GM21447 (cell line): ENCODE data around the gene SPOCK3.

Experiments used
- ATAC-seq: cut with Tn5 transposase; IDR thresholded peaks from one replicate; pipeline ENCODE4 v1.9.1; 2021; ENCODE audit not compliant: unreplicated experiment

The SPOCK3 gene

GRCh38 chr4:167176723-167177367, 57.4 kb downstream of the SPOCK3 start:
- ATAC-seq: no peak

GRCh38 chr4:167171928-167172327, 62.4 kb downstream of the SPOCK3 start:
- ATAC-seq: no peak

GRCh38 chr4:167168611-167169010, 65.7 kb downstream of the SPOCK3 start:
- ATAC-seq: no peak

- no peak for ATAC-seq
These were observed 83.7 kb downstream of the SPOCK3 start for GRCh38 chr4:167150587-167150986.

- ATAC-seq: no peak
These were observed 89.7 kb downstream of the SPOCK3 start for GRCh38 chr4:167144605-167145004.

DNA sequence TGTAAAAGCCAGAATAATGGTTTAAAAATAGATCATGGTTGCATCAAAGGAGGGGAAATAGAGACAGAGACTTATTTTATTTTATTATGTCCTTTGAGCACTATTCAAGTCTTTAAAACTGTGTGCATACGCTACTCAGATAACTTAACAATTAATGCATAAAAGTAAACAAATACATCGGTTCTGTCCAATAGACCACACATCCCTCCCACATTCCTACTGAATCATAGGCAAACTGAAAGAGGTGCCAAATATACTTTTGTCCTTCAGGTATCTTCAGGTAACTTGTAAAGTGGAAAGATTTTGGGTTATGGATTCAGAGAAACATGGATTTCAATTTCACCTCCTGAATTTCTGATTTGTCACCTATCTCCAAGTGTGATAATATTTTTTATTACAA, 91.3 kb downstream of the SPOCK3 start:
- ATAC-seq: no peak

DNA sequence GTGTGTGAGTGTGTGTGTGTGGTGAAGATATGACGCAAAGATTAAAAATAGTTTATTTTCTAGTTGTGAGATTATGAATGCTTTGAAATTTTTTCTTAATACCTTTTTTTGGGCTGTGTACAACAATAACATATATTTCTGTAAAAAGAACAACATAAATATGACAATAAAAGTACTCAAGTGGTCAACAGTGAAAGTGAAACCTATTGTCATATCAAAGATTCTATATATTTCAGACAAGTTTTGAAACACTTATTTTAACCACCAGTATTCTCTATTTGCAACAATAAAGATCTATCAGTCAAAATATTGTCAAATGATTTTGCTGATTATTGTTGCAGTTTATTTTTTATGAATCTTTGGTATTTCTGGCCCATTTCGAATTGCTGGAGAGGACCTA, 98.0 kb downstream of the SPOCK3 start:
- ATAC-seq: no peak

- no peak for ATAC-seq
These were observed 105.1 kb downstream of the SPOCK3 start for GRCh38 chr4:167129146-167129545.

- no peak for ATAC-seq
These were observed 114.9 kb downstream of the SPOCK3 start for GRCh38 chr4:167119392-167119791.

DNA sequence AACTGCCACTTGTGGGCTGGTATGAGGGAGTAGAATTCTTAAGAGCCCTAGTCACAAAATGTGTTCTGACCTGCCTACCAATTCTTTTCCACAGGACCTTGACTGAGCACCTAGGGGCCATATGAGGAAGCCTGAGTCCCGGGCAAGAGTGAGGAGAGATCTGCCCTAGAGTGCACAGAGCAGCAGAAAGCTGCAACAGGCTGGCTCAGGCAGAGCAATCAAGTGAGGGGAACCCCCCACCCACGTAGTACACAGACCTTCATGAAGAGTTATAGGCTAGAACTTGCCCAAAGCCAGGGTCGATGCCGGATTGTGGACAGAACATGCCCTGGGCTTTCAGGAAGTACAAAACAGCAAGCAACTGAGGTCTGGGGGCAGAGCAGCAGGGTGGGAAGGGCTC, 117.0 kb downstream of the SPOCK3 start:
- no peak for ATAC-seq

GRCh38 chr4:167114416-167114971, 119.8 kb downstream of the SPOCK3 start:
- no peak for ATAC-seq

DNA sequence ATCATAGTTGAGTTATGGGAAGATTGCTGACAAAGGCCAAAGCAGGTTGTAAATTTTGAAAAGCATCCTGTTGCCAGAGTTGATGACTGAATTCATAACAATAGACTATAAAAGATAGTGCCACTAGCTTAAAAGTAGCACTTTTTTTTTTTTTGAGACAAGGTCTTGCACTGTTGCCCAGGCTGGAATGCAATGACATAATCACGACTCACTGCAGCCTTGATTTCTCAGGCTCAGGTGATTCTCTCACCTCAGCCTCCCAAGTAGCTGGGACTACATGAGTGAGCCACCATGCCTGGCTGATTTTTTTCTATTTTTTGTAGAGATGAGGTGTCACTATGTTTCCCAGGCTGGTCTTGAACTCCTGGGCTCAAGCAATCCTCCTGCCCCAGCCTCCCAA, 122.7 kb downstream of the SPOCK3 start:
- ATAC-seq: no peak

DNA sequence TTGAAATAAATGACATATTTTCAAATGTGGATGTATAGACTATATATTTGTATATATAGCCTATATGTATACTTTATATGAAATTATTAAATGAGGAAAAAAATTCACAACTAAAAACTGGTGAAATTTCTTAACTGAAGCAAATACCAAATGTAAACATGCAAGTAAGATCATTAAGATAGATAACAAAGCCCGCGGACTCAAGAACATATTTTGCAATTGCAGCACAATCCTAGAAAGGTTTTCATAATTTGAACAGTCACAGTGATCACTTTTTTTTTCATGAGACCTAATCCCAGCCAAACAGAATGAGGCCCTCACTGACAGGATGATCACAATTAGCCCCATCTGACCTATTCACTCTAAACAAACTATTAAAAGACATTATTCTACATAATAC, 123.2 kb downstream of the SPOCK3 start:
- ATAC-seq: no peak

- ATAC-seq: no peak
These were observed 124.4 kb downstream of the SPOCK3 start for GRCh38 chr4:167109859-167110258.

DNA sequence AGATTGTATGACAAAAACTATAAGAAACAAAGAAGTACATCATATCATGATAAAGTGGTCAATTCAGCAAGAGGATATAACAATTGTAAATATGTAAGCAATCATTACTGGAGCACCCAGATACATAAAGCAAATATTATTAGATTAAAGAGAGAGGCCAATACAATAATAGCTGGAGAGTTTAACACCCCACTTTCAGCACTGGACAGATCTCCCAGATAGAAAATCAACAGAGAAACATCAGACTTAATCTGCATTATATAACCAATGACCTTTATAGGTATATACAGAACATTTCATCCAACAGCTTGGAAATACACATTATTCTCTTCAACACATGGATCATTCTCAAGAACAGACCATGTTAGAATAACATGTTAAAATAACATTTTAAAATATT, 128.4 kb downstream of the SPOCK3 start:
- ATAC-seq: no peak

DNA sequence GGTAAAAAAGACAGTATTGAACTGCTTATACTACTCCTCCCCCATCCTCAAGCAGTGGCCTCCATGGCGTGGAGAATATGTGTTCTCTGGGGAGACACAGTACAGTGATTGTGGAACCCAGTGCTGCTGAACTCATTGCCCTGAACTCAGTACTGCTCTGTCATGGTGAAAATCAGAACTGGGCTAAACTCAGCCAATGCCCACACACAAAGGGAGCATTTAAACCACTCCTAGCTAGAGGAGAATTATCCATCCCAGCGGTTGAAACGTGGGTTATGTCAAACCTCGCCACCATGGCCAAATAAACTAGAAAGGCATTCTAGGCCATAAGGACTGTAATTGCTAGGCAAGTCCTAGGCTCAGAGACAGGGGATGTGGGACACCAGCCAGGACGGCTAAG, 131.8 kb downstream of the SPOCK3 start:
- ATAC-seq: no peak

- ATAC-seq: no peak
These were observed 133.3 kb downstream of the SPOCK3 start for GRCh38 chr4:167101035-167101434.

GRCh38 chr4:167100120-167100519, 134.2 kb downstream of the SPOCK3 start:
- ATAC-seq: no peak

DNA sequence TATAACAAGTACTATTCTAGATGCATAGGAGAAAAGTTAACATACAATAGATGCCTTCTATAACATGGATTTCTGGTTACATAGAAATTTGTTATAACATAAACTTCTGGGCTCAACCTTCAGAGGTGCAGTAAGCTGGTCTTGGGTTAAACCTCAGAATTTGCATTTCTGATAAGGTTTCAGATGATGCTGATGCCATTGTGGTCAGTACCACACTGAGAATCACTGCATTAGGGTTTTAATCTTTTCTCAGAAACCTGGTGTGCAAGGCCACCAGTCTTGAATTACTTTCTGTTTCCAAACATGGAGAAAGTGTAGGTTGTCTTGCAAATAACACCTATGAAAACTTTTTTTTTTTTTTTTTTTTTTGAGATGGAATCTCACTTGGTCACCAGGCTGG, 146.2 kb downstream of the SPOCK3 start:
- ATAC-seq: no peak

DNA sequence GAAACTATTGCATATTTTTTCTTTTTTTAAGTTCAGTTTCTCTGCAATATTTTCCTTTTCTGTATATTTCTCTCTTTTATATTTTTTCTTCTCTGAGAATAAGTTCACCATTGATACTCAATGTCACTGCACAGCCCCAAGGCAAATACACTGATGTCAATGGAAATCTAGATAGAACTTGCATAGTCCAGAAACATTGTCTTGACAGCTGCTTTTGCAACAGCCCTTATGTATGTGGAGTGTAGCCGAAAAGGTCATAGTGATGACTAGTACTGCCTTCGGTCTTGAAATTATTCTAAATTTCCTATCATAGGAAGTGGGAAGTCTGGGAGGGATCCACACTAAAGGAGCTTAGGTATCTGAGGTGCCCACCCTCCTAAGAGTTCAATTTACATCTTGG, 150.0 kb downstream of the SPOCK3 start:
- no peak for ATAC-seq

GRCh38 chr4:167079762-167080161, 154.5 kb downstream of the SPOCK3 start:
- no peak for ATAC-seq

DNA sequence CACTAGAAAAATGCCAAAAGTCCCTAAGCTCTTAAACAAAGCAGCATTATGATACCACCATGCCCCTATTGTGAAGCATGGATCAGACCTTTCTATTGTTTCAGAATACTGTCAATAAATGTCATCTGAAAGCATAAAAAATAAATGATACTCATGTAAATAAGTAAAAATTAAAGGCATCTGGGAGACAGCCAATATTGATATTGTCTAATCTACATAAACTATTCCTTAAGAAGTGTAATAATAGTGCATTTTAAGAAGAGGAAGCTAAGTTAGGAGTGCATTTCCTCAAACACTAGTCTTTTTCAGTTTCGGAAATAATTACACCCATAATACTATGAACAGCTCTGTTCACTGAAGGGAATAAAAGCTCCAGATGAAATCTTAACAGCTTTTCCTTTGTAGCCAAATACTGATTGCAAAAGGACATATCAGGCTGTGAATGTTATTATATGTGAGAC, 181.6 kb downstream of the SPOCK3 start:
- no peak for ATAC-seq

- ATAC-seq: no peak
These were observed 185.0 kb downstream of the SPOCK3 start for GRCh38 chr4:167049257-167049656.
